ENCODE results near the gene ELL. TPM values are rescaled to one million over a fixed set of nuclear protein-coding genes. Genes with fewer than 3 reads are reported as not detected.

ELL gene
- total and polyA plus RNA-seq, 2 donors (not counting 3 experiments of a cell fraction or from before 2014, with no cell fraction given), result 9.9 to 18.2 TPM

DNA sequence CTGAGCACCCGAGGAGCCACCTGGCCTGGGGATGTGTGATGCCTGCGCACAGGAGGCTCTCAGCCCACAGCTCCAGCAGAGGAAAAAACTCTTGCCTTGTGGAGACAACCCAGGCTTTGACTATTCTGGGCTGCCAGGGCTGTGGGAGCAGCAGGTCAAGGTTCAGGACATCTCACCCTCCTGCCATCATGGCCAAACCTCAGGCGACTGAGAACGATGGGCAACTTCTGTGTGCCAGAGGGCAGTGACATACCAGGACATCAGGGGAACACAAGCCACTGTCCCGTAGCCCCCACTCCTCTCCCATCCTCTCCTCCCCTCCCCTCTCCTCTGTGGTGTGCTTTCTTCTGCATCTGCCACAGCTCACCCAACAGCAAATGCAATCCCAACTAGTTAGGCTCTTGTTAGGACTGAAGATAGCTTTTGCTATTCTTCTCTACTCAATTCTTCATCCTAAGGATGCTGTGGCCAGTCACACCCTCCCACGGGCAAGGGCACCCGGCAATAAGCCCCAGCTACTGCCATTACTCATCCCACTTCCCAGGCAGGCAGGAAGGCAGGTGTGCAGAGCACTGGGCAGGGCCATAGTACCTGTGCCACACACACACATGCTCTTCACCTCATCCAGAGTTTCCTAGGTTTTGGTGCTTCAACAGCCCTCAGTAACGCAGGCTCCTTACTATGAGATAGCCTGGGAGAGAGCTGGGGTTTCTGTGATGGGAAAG lies 16.8 kb downstream of the ELL start:
- BruUV-seq (replicated peaks), result no TSS peak
- no peaks in the 10 kb centered on the region for H3K9me1 ChIP-seq (replicated peaks; ENCODE audit: control insufficient read depth, extremely low read depth, insufficient read depth, low read length)
- DNase-seq (ENCODE audit: low read depth, low spot score), result no peak
- no peak for FAIRE-seq
- no peaks in the 10 kb centered on the region for H4K20me1 ChIP-seq (replicated peaks; ENCODE audit: control insufficient read depth, extremely low read depth, insufficient read depth, low read length)
- dilution Hi-C loops (cut with MboI; ENCODE audit: extremely low pct_ligation_motif_present, low sequenced_read_pairs), result no loop called here
- ChIA-PET POLR2A (no interaction called here), CTCF (interaction anchor here (2.7 kb wide), 1 partner anchor 15 kb away, joined by 9 read pairs; no protein-coding TSS in a partner anchor)
- H3K4me1 ChIP-seq (ENCODE audit: control insufficient read depth, extremely low read depth, insufficient read depth, low read length), result peaks cover 17% of the 10 kb centered on the region
- H2AFZ ChIP-seq (ENCODE audit: low read depth, low read length), result no peak overlapping the region
- no peaks in the 10 kb centered on the region for H3K9me3 ChIP-seq (replicated peaks; ENCODE audit: control insufficient read depth, insufficient read depth, low read length)
- intact Hi-C loops (cut with micrococcal nuclease), result no loop called here
- TF ChIP-seq, protein P1, sequence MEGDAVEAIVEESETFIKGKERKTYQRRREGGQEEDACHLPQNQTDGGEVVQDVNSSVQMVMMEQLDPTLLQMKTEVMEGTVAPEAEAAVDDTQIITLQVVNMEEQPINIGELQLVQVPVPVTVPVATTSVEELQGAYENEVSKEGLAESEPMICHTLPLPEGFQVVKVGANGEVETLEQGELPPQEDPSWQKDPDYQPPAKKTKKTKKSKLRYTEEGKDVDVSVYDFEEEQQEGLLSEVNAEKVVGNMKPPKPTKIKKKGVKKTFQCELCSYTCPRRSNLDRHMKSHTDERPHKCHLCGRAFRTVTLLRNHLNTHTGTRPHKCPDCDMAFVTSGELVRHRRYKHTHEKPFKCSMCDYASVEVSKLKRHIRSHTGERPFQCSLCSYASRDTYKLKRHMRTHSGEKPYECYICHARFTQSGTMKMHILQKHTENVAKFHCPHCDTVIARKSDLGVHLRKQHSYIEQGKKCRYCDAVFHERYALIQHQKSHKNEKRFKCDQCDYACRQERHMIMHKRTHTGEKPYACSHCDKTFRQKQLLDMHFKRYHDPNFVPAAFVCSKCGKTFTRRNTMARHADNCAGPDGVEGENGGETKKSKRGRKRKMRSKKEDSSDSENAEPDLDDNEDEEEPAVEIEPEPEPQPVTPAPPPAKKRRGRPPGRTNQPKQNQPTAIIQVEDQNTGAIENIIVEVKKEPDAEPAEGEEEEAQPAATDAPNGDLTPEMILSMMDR (IDR thresholded peaks at IDR 0.05; ENCODE audit: extremely low read depth in 1 of 2, insufficient read depth in 1 of 2, low read depth in 1 of 2, low read length in 2 of 2), result no peak
- TF ChIP-seq EZH2 (IDR thresholded peaks at IDR 0.05; ENCODE audit: borderline replicate concordance, low read depth, low read length, severe bottlenecking) (no peak), JUN (IDR thresholded peaks at IDR 0.05; ENCODE audit: borderline replicate concordance, insufficient read depth, insufficient read length, low read depth) (no peak), MYC (IDR thresholded peaks at IDR 0.05; ENCODE audit: low read depth, low read length) (no peak), POLR2AphosphoS5 (IDR thresholded peaks at IDR 0.05; ENCODE audit: insufficient read depth, low read depth, low read length) (no peak), FOS (IDR thresholded peaks at IDR 0.05; ENCODE audit: borderline replicate concordance, insufficient read depth, low read length) (no peak), POLR2A (IDR thresholded peaks at IDR 0.05; ENCODE audit: low read depth, low read length) (no peak), GATA2 (IDR thresholded peaks at IDR 0.05; ENCODE audit: insufficient read depth, insufficient read length, low read depth, low read length) (no peak)
- TF ChIP-seq, protein P2, sequence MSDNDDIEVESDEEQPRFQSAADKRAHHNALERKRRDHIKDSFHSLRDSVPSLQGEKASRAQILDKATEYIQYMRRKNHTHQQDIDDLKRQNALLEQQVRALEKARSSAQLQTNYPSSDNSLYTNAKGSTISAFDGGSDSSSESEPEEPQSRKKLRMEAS (IDR thresholded peaks at IDR 0.05; ENCODE audit: insufficient read depth, insufficient read length), result no peak
- H3K27ac ChIP-seq (ENCODE audit: insufficient read depth, low read depth, low read length), result no peak overlapping the region
- no peak overlapping the region for H3K9ac ChIP-seq (replicated peaks; ENCODE audit: extremely low read depth, insufficient read depth, low read length)
- no peak overlapping the region for H3K4me3 ChIP-seq (replicated peaks in 1 of 3; ENCODE audit: insufficient read depth in 1 of 3, low read depth in 1 of 3, low read length in 3 of 3)
- H3K36me3 ChIP-seq (ENCODE audit: control insufficient read depth in 2 of 2, extremely low read depth in 1 of 2, insufficient read depth in 2 of 2, low read length in 2 of 2), result no peaks in the 10 kb centered on the region
- peaks cover 79% of the 10 kb centered on the region for H3K79me2 ChIP-seq (ENCODE audit: control insufficient read depth, insufficient read depth, low read length)
- no peak overlapping the region for H3K4me2 ChIP-seq (ENCODE audit: insufficient read depth, low read length)
- H3K27me3 ChIP-seq (ENCODE audit: control insufficient read depth in 2 of 2, insufficient read depth in 2 of 2, low read length in 2 of 2), result no peaks in the 10 kb centered on the region
